Endothelial cell of umbilical vein (primary cell): ENCODE data around the gene RGS7. TPM values are rescaled to one million over a fixed set of nuclear protein-coding genes. Genes with fewer than 3 reads are reported as not detected.

Source experiments
- BruUV-seq: library from RNA; stranded (reverse); fragments of 400-500 nt; replicated peaks from 2 replicates; lab custom pipeline; 2021; lab: Mats Ljungman, UMichigan
- CTCF ChIA-PET: fragments of 300-600, 350-600 bp; sonication (Branson Sonifier 250); formaldehyde crosslinking; loops from one replicate; lab custom pipeline; 2021; ENCODE audit warnings: antibody characterized with exemption, inconsistent platforms; lab: Charles Lee
- POLR2A ChIA-PET: fragments of 300-600, 350-600 bp; sonication (Branson Sonifier 250); formaldehyde crosslinking; loops from one replicate; lab custom pipeline; 2021; ENCODE audit warnings: antibody characterized with exemption, inconsistent platforms; lab: Charles Lee
- DNase-seq: peaks from one replicate; pipeline ENCODE4 v3.0.0-alpha.2; 2011; ENCODE audit warnings: low read depth, low spot score
- FAIRE-seq: peaks from 2 replicates; lab custom pipeline; 2011; peaks lifted over from hg19 to GRCh38; lab: Jason Lieb, UNC
- H2AFZ ChIP-seq: 2 replicates; pipeline ENCODE4 v1.6.0; 2012; ENCODE audit warnings: low read depth, low read length, control low read depth, inconsistent platforms
- H3K27ac ChIP-seq: 2 replicates; pipeline ENCODE4 v1.5.1; 2011; ENCODE audit warnings: low read depth, mild to moderate bottlenecking, control low read depth, low read length, moderate library complexity; ENCODE audit not compliant: insufficient read depth
- H3K27me3 ChIP-seq, 2 experiments: 2 replicates each; pipeline versions ENCODE4 v1.6.0 to v1.6.1; 2011; ENCODE audit warnings: low read length in 2 of 2, mixed read lengths in 1 of 2; ENCODE audit not compliant: control insufficient read depth in 2 of 2, insufficient read depth in 2 of 2
- H3K36me3 ChIP-seq, 2 experiments: 2 replicates in 1 of 2; 3 replicates in 1 of 2; pipeline ENCODE4 v1.5.1; 2011; ENCODE audit warnings: low read length in 2 of 2, mild to moderate bottlenecking in 1 of 2, moderate library complexity in 1 of 2; ENCODE audit not compliant: control insufficient read depth in 2 of 2, insufficient read depth in 2 of 2; ENCODE audit errors: extremely low read depth in 1 of 2
- H3K4me1 ChIP-seq: 3 replicates; pipeline ENCODE4 v1.5.1; 2011; ENCODE audit warnings: mild to moderate bottlenecking, low read length; ENCODE audit not compliant: control insufficient read depth, insufficient read depth; ENCODE audit errors: extremely low read depth
- H3K4me2 ChIP-seq: 2 replicates; pipeline ENCODE4 v1.6.1; 2011; ENCODE audit warnings: low read length, control low read depth, mixed read lengths; ENCODE audit not compliant: insufficient read depth
- H3K4me3 ChIP-seq, 3 experiments: fragments of 200-600 bp in 1 of 3; sonication (generic), shearing (Covaris generic) in 1 of 3; replicated peaks in 1 of 3; 2 replicates each; pipeline ENCODE4 v1.5.1; 2011 to 2016; ENCODE audit warnings: control low read depth in 3 of 3, low read length in 3 of 3, mild to moderate bottlenecking in 2 of 3, inconsistent platforms in 1 of 3, low read depth in 1 of 3, moderate library complexity in 1 of 3; ENCODE audit not compliant: insufficient read depth in 1 of 3
- H3K79me2 ChIP-seq: 2 replicates; pipeline ENCODE4 v1.6.0; 2012; ENCODE audit warnings: low read length, inconsistent platforms; ENCODE audit not compliant: control insufficient read depth, insufficient read depth
- H3K9ac ChIP-seq: replicated peaks from 2 replicates; pipeline ENCODE3; 2011; ENCODE audit warnings: low read length, control low read depth; ENCODE audit not compliant: insufficient read depth; ENCODE audit errors: extremely low read depth
- H3K9me1 ChIP-seq: replicated peaks from 3 replicates; pipeline ENCODE4 v1.6.0; 2011; ENCODE audit warnings: mild to moderate bottlenecking, low read length; ENCODE audit not compliant: control insufficient read depth, insufficient read depth; ENCODE audit errors: extremely low read depth
- H3K9me3 ChIP-seq: replicated peaks from 2 replicates; pipeline ENCODE4 v1.5.1; 2012; ENCODE audit warnings: low read length, inconsistent platforms; ENCODE audit not compliant: control insufficient read depth, insufficient read depth
- H4K20me1 ChIP-seq: replicated peaks from 2 replicates; pipeline ENCODE3; 2011; ENCODE audit warnings: mild to moderate bottlenecking, low read length; ENCODE audit not compliant: control insufficient read depth, insufficient read depth; ENCODE audit errors: extremely low read depth
- CTCF ChIP-seq, 2 donors: IDR thresholded peaks; 1 replicate in 1 of 2; 2 replicates in 1 of 2; pipeline ENCODE4 v1.5.1; 2011; ENCODE audit warnings: low read length in 2 of 2, mild to moderate bottlenecking in 2 of 2, moderate library complexity in 2 of 2, control low read depth in 1 of 2, inconsistent platforms in 1 of 2, low read depth in 1 of 2; ENCODE audit not compliant: insufficient read depth in 1 of 2; ENCODE audit errors: extremely low read depth in 1 of 2
- EZH2 ChIP-seq: IDR thresholded peaks from 2 replicates; pipeline ENCODE4 v1.6.1; 2012; ENCODE audit warnings: borderline replicate concordance, low read depth, mild to moderate bottlenecking, moderate library complexity, low read length, inconsistent platforms; ENCODE audit not compliant: severe bottlenecking
- FOS ChIP-seq: IDR thresholded peaks from 2 replicates; pipeline ENCODE4 v1.6.1; 2011; ENCODE audit warnings: mild to moderate bottlenecking, low read length, moderate library complexity, borderline replicate concordance; ENCODE audit not compliant: insufficient read depth
- GATA2 ChIP-seq: IDR thresholded peaks from 2 replicates; pipeline ENCODE4 v1.7.0; 2011; ENCODE audit warnings: low read depth, mild to moderate bottlenecking, moderate library complexity, mixed read lengths, low read length; ENCODE audit not compliant: insufficient read length, insufficient read depth
- JUN ChIP-seq: IDR thresholded peaks from 2 replicates; pipeline ENCODE4 v1.6.1; 2011; ENCODE audit warnings: borderline replicate concordance, low read depth; ENCODE audit not compliant: insufficient read length, insufficient read depth
- MAX ChIP-seq: IDR thresholded peaks from 2 replicates; pipeline ENCODE4 v1.6.1; 2011; ENCODE audit not compliant: insufficient read depth, insufficient read length
- MYC ChIP-seq: IDR thresholded peaks from one replicate; pipeline ENCODE4 v1.6.1; 2011; ENCODE audit warnings: mild to moderate bottlenecking, low read depth, low read length
- POLR2A ChIP-seq: IDR thresholded peaks from 2 replicates; pipeline ENCODE4 v1.6.1; 2012; ENCODE audit warnings: low read depth, mild to moderate bottlenecking, control low read depth, low read length
- POLR2AphosphoS5 ChIP-seq: IDR thresholded peaks from 2 replicates; pipeline ENCODE4 v1.6.1; 2012; ENCODE audit warnings: low read depth, mild to moderate bottlenecking, control low read depth, low read length, moderate library complexity; ENCODE audit not compliant: insufficient read depth
- dilution Hi-C: fragments of 300-500 bp; cut with MboI; formaldehyde crosslinking; loops from one replicate; pipeline ENCODE4 v1.15.0; 2019; ENCODE audit warnings: low sequenced_read_pairs; ENCODE audit not compliant: extremely low pct_ligation_motif_present
- intact Hi-C: fragments of 100-400 bp; cut with micrococcal nuclease; formaldehyde crosslinking; loops from one replicate; pipeline ENCODE4 v1.10.0; 2022
- polyA plus RNA-seq, 4 experiments: library from polyadenylated mRNA; depleted of rRNA in 3 of 4; stranded (reverse) in 3 of 4; unstranded in 1 of 4; fragments of >200 nt; gene quantifications; 2 replicates each; pipeline versions ENCODE4 v1.2.1 to v1.2.3, GENCODE V29; 2011 to 2012; ENCODE audit warnings: missing spikeins in 1 of 4
- total RNA-seq: library from RNA; stranded (reverse); gene quantifications from 2 replicates; pipeline ENCODE4 v1.2.3, GENCODE V29; 2021

The RGS7 gene
- total and polyA plus RNA-seq, 2 donors (not counting 3 experiments of a cell fraction or from before 2014, with no cell fraction given): 0.43 to 0.44 TPM

- Histone ChIP-seq H3K9ac (no peak overlapping the region), H4K20me1 (no peaks in the 10 kb centered on the region), H3K27me3 (no peaks in the 10 kb centered on the region), H3K36me3 (no peaks in the 10 kb centered on the region), H3K4me3 (no peak overlapping the region), H3K4me2 (no peak overlapping the region), H3K9me3 (no peaks in the 10 kb centered on the region), H3K9me1 (no peaks in the 10 kb centered on the region), H2AFZ (no peak overlapping the region), H3K4me1 (no peaks in the 10 kb centered on the region), H3K79me2 (no peaks in the 10 kb centered on the region), H3K27ac (no peak overlapping the region)
- intact Hi-C loops: no loop called here
- FAIRE-seq: no peak
- ChIA-PET POLR2A (no interaction called here), CTCF (no interaction called here)
- no TSS peak for BruUV-seq
- DNase-seq: no peak
- dilution Hi-C loops: no loop called here
- no peak for TF ChIP-seq MAX
- TF ChIP-seq GATA2: no peak
- TF ChIP-seq FOS: no peak
- TF ChIP-seq JUN: no peak
- TF ChIP-seq EZH2: no peak
- no peak for TF ChIP-seq CTCF (IDR thresholded peaks at IDR 0.05; ENCODE audit: extremely low read depth in 1 of 2, insufficient read depth in 1 of 2, low read depth in 1 of 2, low read length in 2 of 2)
- TF ChIP-seq POLR2AphosphoS5: no peak
- TF ChIP-seq POLR2A: no peak
- TF ChIP-seq MYC: no peak
Measured at GRCh38 chr1:241113557-241113956, 243.4 kb downstream of the RGS7 start.
